ENCODE measurements around the gene STX8.

DNA sequence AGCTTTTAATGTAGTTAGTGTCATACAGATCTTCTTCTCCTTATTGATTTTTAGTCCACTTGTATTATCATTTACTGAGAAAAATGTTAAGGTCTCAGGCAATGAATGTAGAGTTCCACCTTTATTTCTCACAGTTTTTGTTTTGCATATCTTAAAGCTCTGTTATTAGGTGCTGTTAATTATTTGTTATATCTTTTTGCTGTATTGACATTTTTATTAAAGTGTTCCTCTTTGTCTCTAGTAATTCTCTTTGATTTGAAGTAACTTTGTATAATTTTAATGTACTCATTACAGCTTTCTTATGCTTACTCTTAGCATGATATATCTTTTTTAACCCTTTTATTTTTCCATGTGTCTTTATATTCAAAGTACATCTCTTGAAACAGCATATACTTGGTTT, 47.3 kb upstream of the STX8 start:
- TF ChIP-seq FOXK2 (IDR thresholded peaks at IDR 0.05) (no peak), SP1 (IDR thresholded peaks at IDR 0.05) (no peak), SUZ12 (IDR thresholded peaks at IDR 0.05) (no peak), BHLHE40 (IDR thresholded peaks at IDR 0.05; ENCODE audit: borderline replicate concordance) (no peak), HDGF (IDR thresholded peaks at IDR 0.05; ENCODE audit: borderline replicate concordance) (no peak)
- TF ChIP-seq, protein P1, sequence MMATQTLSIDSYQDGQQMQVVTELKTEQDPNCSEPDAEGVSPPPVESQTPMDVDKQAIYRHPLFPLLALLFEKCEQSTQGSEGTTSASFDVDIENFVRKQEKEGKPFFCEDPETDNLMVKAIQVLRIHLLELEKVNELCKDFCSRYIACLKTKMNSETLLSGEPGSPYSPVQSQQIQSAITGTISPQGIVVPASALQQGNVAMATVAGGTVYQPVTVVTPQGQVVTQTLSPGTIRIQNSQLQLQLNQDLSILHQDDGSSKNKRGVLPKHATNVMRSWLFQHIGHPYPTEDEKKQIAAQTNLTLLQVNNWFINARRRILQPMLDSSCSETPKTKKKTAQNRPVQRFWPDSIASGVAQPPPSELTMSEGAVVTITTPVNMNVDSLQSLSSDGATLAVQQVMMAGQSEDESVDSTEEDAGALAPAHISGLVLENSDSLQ (IDR thresholded peaks at IDR 0.05) = no peak
